ENCODE data around the gene NDUFB7.

The NDUFB7 gene

DNA sequence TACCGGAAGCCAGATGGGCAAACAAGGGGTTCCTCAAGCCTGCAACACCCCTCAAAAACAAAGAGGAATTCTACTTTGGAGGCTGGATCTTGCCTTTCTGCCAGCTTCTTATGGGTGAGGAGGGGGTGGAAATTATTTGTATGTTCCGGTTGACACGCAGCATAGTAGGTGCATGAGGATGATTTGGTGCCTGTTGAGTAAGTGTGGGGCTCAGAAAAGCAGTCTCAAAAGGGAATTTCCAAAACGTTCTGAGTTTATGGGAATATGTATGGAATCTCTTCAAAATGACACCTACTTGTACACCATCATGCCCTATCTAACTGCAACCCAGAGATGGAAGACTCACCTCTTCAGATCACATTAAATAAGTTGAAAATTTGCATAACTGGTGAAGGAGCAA lies 45.4 kb downstream of the NDUFB7 start:
- Histone ChIP-seq H3K36me3 (ENCODE audit: control insufficient read depth in 2 of 2, insufficient read depth in 1 of 2, low read length in 2 of 2) (no peaks in the 10 kb centered on the region), H3K4me3 (ENCODE audit: low read depth, low read length) (no peak overlapping the region), H3K27ac (ENCODE audit: extremely low read depth, low read depth, low read length) (no peak overlapping the region), H3K4me1 (ENCODE audit: control insufficient read depth, insufficient read depth, low read length) (no peaks in the 10 kb centered on the region), H3K9me3 (ENCODE audit: control insufficient read depth, insufficient read depth, low read depth, low read length) (no peaks in the 10 kb centered on the region)
- no peak for TF ChIP-seq TCF7L2 (IDR thresholded peaks at IDR 0.05; ENCODE audit: borderline replicate concordance, low read depth, low read length)
- no peak for TF ChIP-seq ZNF10 (tag by site-specific recombination; IDR thresholded peaks at IDR 0.05)
- POLR2A ChIA-PET = interaction anchor here (0.7 to 0.9 kb wide), 2 partner anchors 9 to 27 kb away, joined by 3 read pairs; partner anchors contain the start of gene DNAJB1
- CTCF ChIA-PET = interaction anchor here (0.7 to 1.6 kb wide), 4 partner anchors 24 to 803 kb away, joined by 3 to 5 read pairs (median 4); no protein-coding TSS in a partner anchor

DNA sequence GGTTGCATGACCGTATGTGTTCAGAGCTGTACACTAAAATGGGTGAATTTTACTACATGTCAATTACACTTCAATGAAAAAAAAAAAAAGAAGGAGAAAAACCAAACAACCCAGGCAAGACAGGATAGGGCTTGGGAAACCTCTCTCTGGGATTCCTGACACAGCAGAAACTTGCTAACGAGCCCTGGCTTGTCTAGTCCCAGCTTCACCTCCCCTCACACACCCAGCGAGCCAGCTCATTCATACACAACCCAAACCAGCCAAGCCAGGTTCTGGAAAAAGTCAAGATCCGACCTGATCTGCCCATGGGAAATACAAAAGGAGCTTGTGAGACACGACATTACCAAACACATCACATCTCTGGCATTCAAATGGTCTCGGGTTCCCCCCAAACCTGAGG lies 46.1 kb downstream of the NDUFB7 start:
- no peaks in the 10 kb centered on the region for H3K4me1 ChIP-seq (ENCODE audit: control insufficient read depth, insufficient read depth, low read length)
- H3K4me3 ChIP-seq (ENCODE audit: low read depth, low read length) = no peak overlapping the region
- H3K9me3 ChIP-seq (ENCODE audit: control insufficient read depth, insufficient read depth, low read depth, low read length) = no peaks in the 10 kb centered on the region
- ChIA-PET CTCF (interaction anchor here (0.6 to 1.6 kb wide), 6 partner anchors 20 to 803 kb away, joined by 3 to 5 read pairs (median 4); no protein-coding TSS in a partner anchor), POLR2A (interaction anchor here (0.7 to 0.9 kb wide), 2 partner anchors 8 to 27 kb away, joined by 3 read pairs; partner anchors contain the start of gene DNAJB1)
- no peaks in the 10 kb centered on the region for H3K36me3 ChIP-seq (ENCODE audit: control insufficient read depth in 2 of 2, insufficient read depth in 1 of 2, low read length in 2 of 2)
- H3K27ac ChIP-seq (ENCODE audit: extremely low read depth, low read depth, low read length) = no peak overlapping the region
- 0 out of 2 replicates have a peak, but pooled peaks have one; percentile 42 for TF ChIP-seq ZBTB48 (tag by site-specific recombination; IDR thresholded peaks at IDR 0.05)
- TF ChIP-seq ZNF600 (tag by site-specific recombination; IDR thresholded peaks at IDR 0.05) = 0 out of 2 replicates have a peak, but pooled peaks have one; percentile 28
- TF ChIP-seq GLIS1 (tag by site-specific recombination; IDR thresholded peaks at IDR 0.05) = no peak
- peak; percentile 89 for TF ChIP-seq ZNF677 (tag by site-specific recombination; IDR thresholded peaks at IDR 0.05)
- no peak for TF ChIP-seq BCL6B (tag by site-specific recombination; IDR thresholded peaks at IDR 0.05)
- no peak for TF ChIP-seq ZNF560 (tag by site-specific recombination; IDR thresholded peaks at IDR 0.05; ENCODE audit: borderline replicate concordance)
- TF ChIP-seq ZNF664 (tag by site-specific recombination; IDR thresholded peaks at IDR 0.05) = no peak

GRCh38 chr19:14520543-14520942 lies 51.3 kb downstream of the NDUFB7 start:
- ChIA-PET CTCF (interaction anchor here (0.6 to 1.9 kb wide), 3 partner anchors 15 to 782 kb away, joined by 3 to 8 read pairs (median 4); no protein-coding TSS in a partner anchor), POLR2A (no interaction called here)
- Histone ChIP-seq H3K27ac (ENCODE audit: extremely low read depth, low read depth, low read length) (no peak overlapping the region), H3K9me3 (ENCODE audit: control insufficient read depth, insufficient read depth, low read depth, low read length) (no peaks in the 10 kb centered on the region), H3K4me1 (ENCODE audit: control insufficient read depth, insufficient read depth, low read length) (no peaks in the 10 kb centered on the region; the same call in 1 of the 2 replicates), H3K4me3 (ENCODE audit: low read depth, low read length) (no peak overlapping the region), H3K36me3 (ENCODE audit: control insufficient read depth in 2 of 2, insufficient read depth in 1 of 2, low read length in 2 of 2) (peaks cover under 1 to 18% of the 10 kb centered on the region in 2 experiments; a peak in 1 of 3 replicates)
- TF ChIP-seq ZFP37 (tag by site-specific recombination; IDR thresholded peaks at IDR 0.05) (no peak), ZNF121 (tag by site-specific recombination; IDR thresholded peaks at IDR 0.05) (peak; percentile 84), KLF8 (tag by site-specific recombination; IDR thresholded peaks at IDR 0.05) (no peak)
- TF ChIP-seq, protein P1, sequence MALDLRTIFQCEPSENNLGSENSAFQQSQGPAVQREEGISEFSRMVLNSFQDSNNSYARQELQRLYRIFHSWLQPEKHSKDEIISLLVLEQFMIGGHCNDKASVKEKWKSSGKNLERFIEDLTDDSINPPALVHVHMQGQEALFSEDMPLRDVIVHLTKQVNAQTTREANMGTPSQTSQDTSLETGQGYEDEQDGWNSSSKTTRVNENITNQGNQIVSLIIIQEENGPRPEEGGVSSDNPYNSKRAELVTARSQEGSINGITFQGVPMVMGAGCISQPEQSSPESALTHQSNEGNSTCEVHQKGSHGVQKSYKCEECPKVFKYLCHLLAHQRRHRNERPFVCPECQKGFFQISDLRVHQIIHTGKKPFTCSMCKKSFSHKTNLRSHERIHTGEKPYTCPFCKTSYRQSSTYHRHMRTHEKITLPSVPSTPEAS (tag by site-specific recombination; IDR thresholded peaks at IDR 0.05) = no peak

DNA sequence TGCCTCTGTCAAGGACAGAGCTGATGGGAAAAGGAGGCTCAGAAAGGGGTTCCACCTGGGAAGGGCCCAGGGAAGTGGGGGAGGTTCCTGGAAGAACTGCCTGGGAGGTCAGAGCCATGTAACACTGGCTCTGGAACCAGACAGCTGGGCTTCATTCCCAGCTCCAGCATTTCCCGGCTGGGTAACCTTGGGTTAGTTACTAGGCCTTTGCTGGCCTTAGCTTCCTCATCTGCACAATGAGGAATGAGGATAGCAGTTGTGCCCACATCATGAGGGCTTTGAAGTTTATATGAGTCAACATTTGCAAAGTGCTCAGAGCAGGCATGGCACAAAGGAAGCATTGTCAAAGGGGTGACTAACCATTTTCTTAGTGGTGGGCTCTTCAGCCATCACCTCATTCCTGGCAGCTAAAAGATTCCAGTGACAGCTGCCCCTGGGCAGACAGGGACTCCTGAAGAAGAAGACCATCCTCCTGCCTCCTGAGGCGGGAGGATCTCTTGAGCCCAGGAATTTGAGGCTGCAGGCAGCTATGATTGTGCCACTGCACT lies 51.9 kb downstream of the NDUFB7 start:
- Histone ChIP-seq H3K9me3 (ENCODE audit: control insufficient read depth, insufficient read depth, low read depth, low read length) (no peaks in the 10 kb centered on the region), H3K4me3 (ENCODE audit: low read depth, low read length) (no peak overlapping the region), H3K4me1 (ENCODE audit: control insufficient read depth, insufficient read depth, low read length) (no peaks in the 10 kb centered on the region; the same call in 1 of the 2 replicates), H3K36me3 (ENCODE audit: control insufficient read depth in 2 of 2, insufficient read depth in 1 of 2, low read length in 2 of 2) (peaks cover 3 to 24% of the 10 kb centered on the region in 2 experiments; a peak in 1 of 3 replicates), H3K27ac (ENCODE audit: extremely low read depth, low read depth, low read length) (peak overlapping the region; percentile 25; the same call in 1 of the 2 replicates)
- CTCF ChIA-PET = interaction anchor here (0.6 to 1.9 kb wide), 4 partner anchors 15 to 782 kb away, joined by 3 to 8 read pairs (median 4); no protein-coding TSS in a partner anchor
- POLR2A ChIA-PET = no interaction called here
- no peak for TF ChIP-seq ZBTB48 (tag by site-specific recombination; IDR thresholded peaks at IDR 0.05)
- TF ChIP-seq GLI2 (tag by site-specific recombination; IDR thresholded peaks at IDR 0.05; ENCODE audit: borderline replicate concordance, low read depth) = no peak
- TF ChIP-seq ZNF248 (tag by site-specific recombination; IDR thresholded peaks at IDR 0.05) = no peak
- TF ChIP-seq, protein P2, sequence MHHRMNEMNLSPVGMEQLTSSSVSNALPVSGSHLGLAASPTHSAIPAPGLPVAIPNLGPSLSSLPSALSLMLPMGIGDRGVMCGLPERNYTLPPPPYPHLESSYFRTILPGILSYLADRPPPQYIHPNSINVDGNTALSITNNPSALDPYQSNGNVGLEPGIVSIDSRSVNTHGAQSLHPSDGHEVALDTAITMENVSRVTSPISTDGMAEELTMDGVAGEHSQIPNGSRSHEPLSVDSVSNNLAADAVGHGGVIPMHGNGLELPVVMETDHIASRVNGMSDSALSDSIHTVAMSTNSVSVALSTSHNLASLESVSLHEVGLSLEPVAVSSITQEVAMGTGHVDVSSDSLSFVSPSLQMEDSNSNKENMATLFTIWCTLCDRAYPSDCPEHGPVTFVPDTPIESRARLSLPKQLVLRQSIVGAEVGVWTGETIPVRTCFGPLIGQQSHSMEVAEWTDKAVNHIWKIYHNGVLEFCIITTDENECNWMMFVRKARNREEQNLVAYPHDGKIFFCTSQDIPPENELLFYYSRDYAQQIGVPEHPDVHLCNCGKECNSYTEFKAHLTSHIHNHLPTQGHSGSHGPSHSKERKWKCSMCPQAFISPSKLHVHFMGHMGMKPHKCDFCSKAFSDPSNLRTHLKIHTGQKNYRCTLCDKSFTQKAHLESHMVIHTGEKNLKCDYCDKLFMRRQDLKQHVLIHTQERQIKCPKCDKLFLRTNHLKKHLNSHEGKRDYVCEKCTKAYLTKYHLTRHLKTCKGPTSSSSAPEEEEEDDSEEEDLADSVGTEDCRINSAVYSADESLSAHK (tag by site-specific recombination; IDR thresholded peaks at IDR 0.05) = no peak
- no peak for TF ChIP-seq ZNF777 (tag by site-specific recombination; IDR thresholded peaks at IDR 0.05; ENCODE audit: borderline replicate concordance)
- no peak for TF ChIP-seq ZNF274 (IDR thresholded peaks at IDR 0.05; ENCODE audit: low read length)
- no peak for TF ChIP-seq ZNF274 (tag by site-specific recombination; IDR thresholded peaks at IDR 0.05; ENCODE audit: borderline replicate concordance)
- peak; percentile 50 for TF ChIP-seq ZNF341 (tag by site-specific recombination; IDR thresholded peaks at IDR 0.05; ENCODE audit: low read depth)
- TF ChIP-seq AEBP2 (tag by site-specific recombination; IDR thresholded peaks at IDR 0.05; ENCODE audit: borderline replicate concordance) = no peak

Data from HEK293 (cell line).